ENCODE results near the gene TMEM271.

Gene TMEM271

GRCh38 chr4:576245-576821 lies at the start of gene TMEM271:
Gene TMEM271 (minus strand): TSS chr4:576295. CDS start chr4:576062, 233 bp downstream.
- FAIRE-seq = no peak

GRCh38 chr4:625631-626161 lies 49.6 kb upstream of the TMEM271 start:
- no peak for FAIRE-seq

DNA sequence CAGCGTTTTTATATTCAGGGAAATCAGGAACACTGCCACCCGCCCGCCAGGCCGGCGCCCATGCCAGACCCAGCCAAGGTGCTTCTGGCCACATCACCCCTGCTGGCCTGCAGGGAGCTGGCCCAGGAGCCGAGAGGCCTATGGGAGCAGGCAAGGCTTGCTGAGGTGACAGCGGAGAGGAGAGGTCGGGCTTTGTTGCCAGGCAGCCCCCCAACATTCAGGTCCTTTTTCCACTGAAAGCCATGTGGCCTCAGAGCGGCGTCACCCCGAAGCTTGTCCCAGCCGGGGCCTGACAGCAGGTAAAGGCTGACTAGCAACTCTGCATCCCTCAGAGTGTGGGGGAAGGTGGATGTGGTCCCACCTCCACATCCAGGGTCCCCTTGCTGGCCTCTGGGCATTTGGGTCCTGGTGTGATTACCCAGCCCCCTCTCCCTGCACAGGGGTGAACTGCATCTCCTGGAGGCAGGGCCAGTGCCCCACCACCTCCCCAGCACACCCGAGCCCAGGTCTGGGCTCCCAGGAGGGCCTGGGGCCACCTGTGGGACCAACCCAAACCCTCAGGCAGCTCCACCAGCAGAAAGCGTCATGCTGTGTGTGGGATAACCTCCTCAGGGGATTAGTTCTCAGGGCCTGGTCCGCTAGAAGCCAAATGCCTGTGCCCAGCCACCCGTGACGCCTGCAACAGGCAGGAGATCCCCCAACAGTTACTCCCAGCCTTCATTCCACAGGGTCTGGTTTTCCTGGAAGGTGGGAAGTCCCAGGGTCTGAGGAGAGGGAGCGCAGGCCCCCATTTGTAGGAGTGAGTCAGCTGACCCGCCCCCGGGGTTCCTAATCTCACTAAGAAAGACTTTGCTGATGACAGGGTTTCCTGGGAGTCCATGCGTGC lies 48.9 kb upstream of the TMEM271 start, which contains the start of gene PDE6B:
Gene PDE6B, plus strand, starts transcription at position 869 of the 886 bp plus-strand sequence. CDS start 54 bp downstream, outside the sequence.
- no peak for FAIRE-seq

DNA sequence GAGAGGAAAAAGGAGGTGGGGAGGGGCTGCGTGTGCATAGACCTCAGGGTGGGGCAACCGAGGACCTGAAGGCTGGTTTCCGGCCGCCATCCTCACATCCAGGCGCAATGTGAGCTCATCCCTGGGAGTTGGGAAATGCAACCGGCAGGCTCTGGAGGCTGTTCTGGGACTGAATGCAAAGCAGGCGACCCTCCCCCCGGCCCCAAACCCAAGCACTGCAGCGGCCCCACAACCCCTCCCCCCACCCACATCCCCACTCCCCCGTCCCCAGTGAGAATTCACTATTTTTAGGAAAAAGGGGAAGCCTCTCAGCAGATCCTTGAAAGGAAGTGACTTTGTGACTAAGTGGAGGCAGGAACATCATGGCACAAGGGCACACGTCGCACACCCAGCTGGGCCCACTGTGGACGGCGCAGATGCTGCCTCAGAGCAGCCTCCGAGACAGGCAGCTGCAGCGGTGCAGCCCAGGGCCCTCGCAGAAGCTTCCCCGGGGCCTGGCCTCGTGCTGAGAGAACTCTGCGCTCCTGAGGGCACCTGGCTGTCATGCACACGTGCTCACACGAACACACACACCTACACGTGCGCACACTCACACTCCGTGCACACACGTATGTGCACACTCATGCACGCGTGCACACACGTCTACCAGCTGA lies 47.9 kb upstream of the TMEM271 start:
- FAIRE-seq = no peak

GRCh38 chr4:622996-623913 lies 47.2 kb upstream of the TMEM271 start:
- no peak for FAIRE-seq

- FAIRE-seq = no peak
Measured at GRCh38 chr4:622071-622995, 46.2 kb upstream of the TMEM271 start.

- FAIRE-seq = no peak
Measured at GRCh38 chr4:621296-622070, 45.4 kb upstream of the TMEM271 start.

GRCh38 chr4:620851-621261 lies 44.8 kb upstream of the TMEM271 start:
- no peak for FAIRE-seq

DNA sequence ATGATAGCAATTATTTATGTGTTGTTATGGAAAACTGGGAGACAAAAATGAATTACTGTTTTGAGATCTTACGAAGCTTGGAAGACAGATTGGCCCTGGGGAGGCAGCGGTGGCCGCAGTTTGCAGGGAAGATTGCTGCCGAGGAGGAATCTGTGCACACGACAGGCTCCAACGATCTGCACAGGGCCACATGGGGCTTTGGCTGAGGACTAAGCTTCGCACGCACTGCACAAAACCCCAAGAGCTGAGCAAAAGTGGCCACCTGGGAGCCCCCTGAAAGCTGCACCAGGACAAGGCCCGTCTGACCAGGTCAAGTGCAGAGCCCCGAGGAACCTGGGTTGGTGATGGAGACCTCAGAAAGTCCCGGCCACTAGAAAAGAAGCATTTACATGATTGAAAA lies 44.1 kb upstream of the TMEM271 start:
- FAIRE-seq = no peak

- FAIRE-seq = no peak
Measured at GRCh38 chr4:617644-618641, 41.8 kb upstream of the TMEM271 start.

DNA sequence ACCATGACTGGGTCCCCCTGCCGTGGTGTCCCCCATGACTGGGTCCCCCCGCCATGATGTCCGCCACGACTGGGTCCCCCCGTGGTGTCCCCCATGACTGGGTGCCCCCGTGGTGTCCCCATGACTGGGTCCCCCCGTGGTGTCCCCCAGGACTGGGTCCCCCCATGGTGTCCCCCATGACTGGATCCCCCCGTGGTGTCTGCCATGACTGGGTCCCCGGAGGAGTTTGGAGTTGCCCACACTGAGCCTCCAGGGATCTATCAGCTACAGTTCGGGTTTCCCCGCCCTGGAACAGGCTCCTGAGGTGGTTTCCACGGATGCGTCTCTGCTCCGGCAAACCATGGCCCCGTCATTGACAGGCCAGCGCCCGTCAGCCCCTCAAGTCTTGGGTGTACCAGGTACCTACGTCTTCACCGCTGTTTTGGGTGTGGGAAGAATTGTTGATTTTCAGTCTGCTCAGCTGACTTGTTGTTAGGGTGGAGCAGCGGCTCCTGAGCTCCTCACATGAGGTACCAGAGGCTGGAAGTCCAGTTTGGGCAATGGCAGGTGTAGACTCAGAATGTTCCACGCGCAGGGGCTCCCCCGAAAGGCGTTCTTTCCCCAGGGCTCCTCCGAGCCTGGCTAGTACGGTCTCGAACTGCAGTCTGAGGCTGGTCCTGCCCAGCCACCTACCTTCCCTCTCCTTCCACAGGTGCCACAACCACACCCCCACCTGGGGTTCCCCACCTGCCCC lies 41.0 kb upstream of the TMEM271 start:
- FAIRE-seq = no peak

DNA sequence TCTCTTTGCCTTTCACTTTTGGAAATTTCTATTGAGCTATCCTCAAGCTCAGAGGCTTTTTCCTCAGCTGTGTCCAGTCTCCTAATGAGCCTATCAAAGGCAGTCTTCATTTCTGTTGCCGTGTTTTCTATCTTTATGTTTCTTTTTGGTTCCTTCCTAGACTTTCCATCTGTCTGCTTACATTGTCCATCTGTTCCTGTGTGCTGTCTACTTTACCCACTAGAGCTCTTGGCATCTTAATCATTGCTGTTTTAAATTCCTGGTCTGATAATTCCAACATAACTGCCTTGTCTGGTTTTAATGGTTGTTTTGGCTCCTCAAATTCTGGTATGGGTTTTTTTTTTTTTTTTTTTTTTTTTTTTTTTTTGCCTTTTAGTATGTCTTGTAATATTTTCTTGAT lies 40.0 kb upstream of the TMEM271 start:
- FAIRE-seq = no peak

DNA sequence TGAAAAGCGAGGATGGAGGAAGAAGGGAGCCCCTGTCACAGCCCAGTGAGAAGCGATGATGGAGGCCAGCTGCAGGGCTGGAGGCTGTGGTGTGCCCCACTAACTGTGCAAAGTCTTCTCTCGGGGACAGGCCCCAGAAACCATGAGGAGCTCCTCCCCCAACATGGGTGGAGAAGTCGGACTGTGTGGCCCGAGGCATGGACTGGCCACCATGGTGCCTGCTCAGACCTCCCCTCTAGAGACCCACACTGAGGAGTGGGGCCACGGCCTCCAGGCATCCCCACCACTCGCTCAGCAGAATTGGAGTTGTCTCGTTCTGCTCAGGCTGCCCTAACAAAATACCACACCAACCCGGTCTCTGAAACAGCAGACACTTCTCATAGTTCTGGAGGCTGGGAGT lies 37.0 kb upstream of the TMEM271 start:
- no peak for FAIRE-seq

DNA sequence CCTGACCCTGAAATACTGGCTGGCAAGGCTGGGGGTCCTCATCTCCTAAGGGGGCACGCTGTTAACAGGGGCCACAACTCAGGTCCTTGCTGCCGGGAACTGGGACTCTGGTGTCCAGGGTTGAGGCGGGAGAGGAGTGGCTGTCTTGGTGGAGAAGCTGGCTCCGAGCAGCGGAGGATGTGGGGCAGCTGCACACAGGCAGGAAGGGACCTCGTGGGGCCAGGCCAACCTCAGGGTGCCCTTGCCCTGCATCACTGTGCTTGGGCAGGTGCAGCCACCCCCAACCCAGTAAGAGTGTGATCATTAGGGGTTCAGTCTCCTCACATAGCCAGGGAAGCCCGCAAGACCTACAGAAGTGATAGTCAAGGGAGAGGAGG lies 36.6 kb upstream of the TMEM271 start:
- no peak for FAIRE-seq

- FAIRE-seq = no peak
Measured at GRCh38 chr4:612052-612748, 36.1 kb upstream of the TMEM271 start.

GRCh38 chr4:610411-611261 lies 34.5 kb upstream of the TMEM271 start:
- FAIRE-seq = no peak
